Smooth muscle cell (in vitro differentiated cells): ENCODE measurements around the gene GABPB2. TPM values are rescaled to one million over a fixed set of nuclear protein-coding genes. Genes with fewer than 3 reads are reported as not detected.

ENCODE experiments used
- DNase-seq: peaks from one replicate; lab custom pipeline; 2025; ENCODE audit not compliant: unreplicated experiment; lab: John Stamatoyannopoulos, UW
- H2AFZ ChIP-seq: fragments of 200-600 bp; sonication (generic); 2 replicates; pipeline ENCODE4 v1.6.0; 2016; ENCODE audit warnings: antibody characterized with exemption, low read depth, mild to moderate bottlenecking
- H3F3A ChIP-seq: fragments of 200-600 bp; sonication (generic); 2 replicates; pipeline ENCODE4 v1.6.0; 2017; ENCODE audit warnings: antibody characterized with exemption, low read depth
- H3K27ac ChIP-seq: fragments of 200-600 bp; sonication (generic); 2 replicates; pipeline ENCODE4 v1.5.1; 2016; ENCODE audit warnings: low read depth, mild to moderate bottlenecking
- H3K27me3 ChIP-seq: fragments of 200-600 bp; sonication (generic); 2 replicates; pipeline ENCODE4 v1.6.1; 2016; ENCODE audit warnings: low read depth, mild to moderate bottlenecking
- H3K36me3 ChIP-seq: fragments of 200-600 bp; sonication (generic); 2 replicates; pipeline ENCODE4 v1.5.1; 2016; ENCODE audit warnings: low read depth
- H3K4me1 ChIP-seq: fragments of 200-600 bp; sonication (generic); 2 replicates; pipeline ENCODE4 v1.5.1; 2016; ENCODE audit warnings: low read depth
- H3K4me2 ChIP-seq: fragments of 200-600 bp; sonication (generic); 2 replicates; pipeline ENCODE4 v1.6.0; 2016; ENCODE audit warnings: mild to moderate bottlenecking
- H3K4me3 ChIP-seq: fragments of 200-600 bp; sonication (generic); 2 replicates; pipeline ENCODE4 v1.5.1; 2016; ENCODE audit warnings: mild to moderate bottlenecking
- H3K79me2 ChIP-seq: fragments of 200-600 bp; sonication (generic); 2 replicates; pipeline ENCODE4 v1.6.0; 2016; ENCODE audit warnings: low read depth, mild to moderate bottlenecking
- H3K9ac ChIP-seq: fragments of 200-600 bp; sonication (generic); 2 replicates; pipeline ENCODE4 v1.6.0; 2016; ENCODE audit warnings: low read depth
- H3K9me3 ChIP-seq: fragments of 200-600 bp; sonication (generic); replicated peaks from 2 replicates; pipeline ENCODE4 v1.5.1; 2016; ENCODE audit warnings: low read depth
- H4K20me1 ChIP-seq: fragments of 200-600 bp; sonication (generic); 2 replicates; pipeline ENCODE4 v1.6.0; 2016; ENCODE audit warnings: low read depth
- WGBS: methylation state at CpG from one replicate; pipeline ENCODE4 v1.1.7; 2016; ENCODE audit warnings: low lambda C conversion rate; 5-methylcytosine and 5-hydroxymethylcytosine counted together
- polyA plus RNA-seq: library from polyadenylated mRNA; unstranded; fragments of >200 nt; fragmentation: Nextera tagmentation; extraction: Ambion mirVana; gene quantifications from 2 replicates; pipeline ENCODE4 v1.2.1, GENCODE V29; 2016
- total RNA-seq: library from RNA; depleted of rRNA; stranded (reverse); fragments of >200 nt; gene quantifications from 2 replicates; pipeline ENCODE4 v1.2.3, GENCODE V29; 2014
- TF ChIP-seq, protein P1 (sequence below): fragments of 200-600 bp; sonication (generic); IDR thresholded peaks from 2 replicates; pipeline ENCODE4 v1.5.1; 2017; ENCODE audit warnings: borderline replicate concordance, mild to moderate bottlenecking, antibody characterized with exemption; ENCODE audit not compliant: insufficient read depth, poor library complexity, severe bottlenecking

The GABPB2 gene
- total and polyA plus RNA-seq, 2 experiments from 2014 or later = 1.3 to 3.6 TPM

DNA sequence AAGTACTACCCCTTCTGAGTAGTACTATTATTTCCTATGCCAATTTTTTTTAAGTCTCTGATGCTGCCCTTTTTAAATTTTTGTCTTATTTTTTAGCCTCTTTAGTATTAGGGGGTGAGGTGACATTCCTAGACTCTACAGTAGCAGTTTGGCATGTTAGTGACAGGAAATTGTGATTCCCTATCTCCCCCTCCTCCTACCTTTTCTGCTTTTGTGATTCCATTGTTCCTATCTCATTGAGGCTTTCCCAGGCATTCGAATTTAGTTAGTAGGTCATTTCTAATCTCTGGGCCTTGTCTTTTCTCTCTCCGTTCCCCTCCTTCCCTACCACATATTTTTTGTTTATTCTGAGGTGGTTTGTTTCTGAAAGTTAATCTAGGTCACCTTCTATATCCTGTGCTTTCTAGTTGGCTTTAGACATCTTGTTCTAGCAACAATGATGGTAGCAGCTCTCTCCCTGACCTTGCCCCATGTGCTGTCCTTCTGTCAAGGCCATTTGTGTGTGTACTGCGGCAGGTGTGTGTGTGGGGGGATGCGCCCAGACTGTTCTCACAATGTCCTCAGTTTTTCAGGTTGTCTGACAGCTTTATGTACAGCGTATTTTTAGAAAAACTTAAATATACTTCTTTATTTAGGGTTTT is 54.3 kb downstream of the GABPB2 start:
- Histone ChIP-seq H4K20me1 (no peaks in the 10 kb centered on the region), H3K4me2 (no peak overlapping the region), H3K4me3 (no peak overlapping the region), H3K27ac (no peak overlapping the region), H3K4me1 (no peaks in the 10 kb centered on the region), H3K9me3 (no peaks in the 10 kb centered on the region), H3K27me3 (no peaks in the 10 kb centered on the region), H3K79me2 (no peaks in the 10 kb centered on the region), H3K9ac (no peak overlapping the region), H3F3A (no peaks in the 10 kb centered on the region), H2AFZ (no peak overlapping the region), H3K36me3 (no peaks in the 10 kb centered on the region)
- TF ChIP-seq, protein P1, sequence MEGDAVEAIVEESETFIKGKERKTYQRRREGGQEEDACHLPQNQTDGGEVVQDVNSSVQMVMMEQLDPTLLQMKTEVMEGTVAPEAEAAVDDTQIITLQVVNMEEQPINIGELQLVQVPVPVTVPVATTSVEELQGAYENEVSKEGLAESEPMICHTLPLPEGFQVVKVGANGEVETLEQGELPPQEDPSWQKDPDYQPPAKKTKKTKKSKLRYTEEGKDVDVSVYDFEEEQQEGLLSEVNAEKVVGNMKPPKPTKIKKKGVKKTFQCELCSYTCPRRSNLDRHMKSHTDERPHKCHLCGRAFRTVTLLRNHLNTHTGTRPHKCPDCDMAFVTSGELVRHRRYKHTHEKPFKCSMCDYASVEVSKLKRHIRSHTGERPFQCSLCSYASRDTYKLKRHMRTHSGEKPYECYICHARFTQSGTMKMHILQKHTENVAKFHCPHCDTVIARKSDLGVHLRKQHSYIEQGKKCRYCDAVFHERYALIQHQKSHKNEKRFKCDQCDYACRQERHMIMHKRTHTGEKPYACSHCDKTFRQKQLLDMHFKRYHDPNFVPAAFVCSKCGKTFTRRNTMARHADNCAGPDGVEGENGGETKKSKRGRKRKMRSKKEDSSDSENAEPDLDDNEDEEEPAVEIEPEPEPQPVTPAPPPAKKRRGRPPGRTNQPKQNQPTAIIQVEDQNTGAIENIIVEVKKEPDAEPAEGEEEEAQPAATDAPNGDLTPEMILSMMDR = no peak
- 83% methylated on average over 5 of the region's 5 CpGs for WGBS
- no peak for DNase-seq

DNA sequence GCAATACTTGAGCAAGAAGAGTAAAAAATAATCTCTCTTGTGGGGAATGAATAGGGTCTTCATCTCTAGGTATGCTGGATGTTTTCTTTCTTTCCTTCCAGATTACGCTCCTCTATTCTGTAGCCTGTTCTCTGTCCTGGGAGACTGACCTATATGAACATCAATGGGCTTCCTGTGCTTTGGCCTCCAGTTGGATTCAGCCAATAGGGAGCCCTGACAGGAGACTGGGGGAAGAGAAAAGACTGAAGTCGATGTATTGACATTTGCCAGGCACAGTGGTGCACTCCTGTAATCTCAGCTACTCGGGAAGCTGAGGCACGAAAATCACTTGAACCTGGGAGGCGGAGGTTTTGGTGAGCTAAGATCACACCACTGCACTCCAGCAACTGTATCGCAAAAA is 58.2 kb downstream of the GABPB2 start:
- Histone ChIP-seq H3F3A (no peaks in the 10 kb centered on the region), H4K20me1 (no peaks in the 10 kb centered on the region), H3K79me2 (no peaks in the 10 kb centered on the region), H3K27ac (no peak overlapping the region), H3K9me3 (no peaks in the 10 kb centered on the region), H3K36me3 (no peaks in the 10 kb centered on the region), H3K27me3 (peaks cover 13% of the 10 kb centered on the region), H3K4me1 (peaks cover 6% of the 10 kb centered on the region), H3K4me3 (no peak overlapping the region), H3K4me2 (no peak overlapping the region), H3K9ac (no peak overlapping the region), H2AFZ (no peak overlapping the region)
- 53% methylated on average over 6 of the region's 6 CpGs for WGBS
- DNase-seq = no peak
- TF ChIP-seq, protein P1 = no peak

DNA sequence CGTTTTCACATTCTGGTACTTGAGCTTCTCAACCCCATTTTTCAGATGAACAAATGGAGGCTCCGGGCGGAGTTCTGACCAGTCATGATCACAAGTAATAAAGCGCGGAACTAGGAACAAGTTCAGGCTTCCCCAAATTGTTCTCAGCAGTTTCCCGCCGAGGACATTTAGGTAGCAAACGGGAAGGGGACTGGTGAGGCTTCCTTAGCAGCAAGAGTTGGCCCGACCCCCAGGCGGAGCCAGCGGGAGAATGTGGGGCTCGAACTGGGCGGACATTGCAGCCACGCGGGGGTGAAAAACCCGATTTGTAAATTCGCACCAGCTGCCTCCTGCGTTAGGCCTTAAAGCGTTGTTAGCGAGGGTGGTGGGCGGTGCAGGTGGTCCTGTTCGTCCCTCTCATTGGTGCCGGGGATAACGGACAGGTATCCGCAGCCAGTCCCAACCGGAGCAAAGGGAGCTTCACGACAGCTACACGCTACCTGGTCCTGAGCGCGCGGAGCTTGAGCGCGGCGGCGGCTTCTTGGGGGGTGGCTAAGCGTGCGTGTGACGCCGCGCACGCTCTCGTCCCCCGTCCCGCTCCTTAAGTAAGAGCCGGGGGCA is 60.5 kb downstream of the GABPB2 start:
- Histone ChIP-seq H3K27me3 (peaks cover 13% of the 10 kb centered on the region), H2AFZ (peak overlapping the region; percentile 34), H3K9ac (no peak overlapping the region), H3K4me2 (peak overlapping the region; percentile 87), H3K27ac (no peak overlapping the region), H3K79me2 (no peaks in the 10 kb centered on the region), H3K4me3 (peak overlapping the region; percentile 40), H3K36me3 (no peaks in the 10 kb centered on the region), H3K4me1 (peaks cover 6% of the 10 kb centered on the region), H3F3A (no peaks in the 10 kb centered on the region), H3K9me3 (no peaks in the 10 kb centered on the region), H4K20me1 (no peaks in the 10 kb centered on the region)
- TF ChIP-seq, protein P1 = no peak
- 11% methylated on average over 45 of the region's 45 CpGs for WGBS
- DNase-seq = peak; percentile 21
